Epithelial cell of proximal tubule (primary cell): Measurements from ENCODE around the gene FAM107B. TPM values are rescaled to one million over a fixed set of nuclear protein-coding genes. Genes with fewer than 3 reads are reported as not detected.

Experiments used
- DNase-seq: peaks from one replicate; pipeline ENCODE4 v3.0.0-alpha.2; 2011; ENCODE audit warnings: low read depth
- H3K4me3 ChIP-seq: 2 replicates; pipeline ENCODE4 v1.5.1; 2011; ENCODE audit warnings: low read depth, mild to moderate bottlenecking, low read length
- CTCF ChIP-seq: conservative IDR thresholded peaks from 2 replicates; pipeline ENCODE4 v1.5.1; 2012; ENCODE audit warnings: low read depth, mild to moderate bottlenecking, low read length
- total RNA-seq: library from RNA; depleted of rRNA; stranded (reverse); fragments of >200 nt; gene quantifications from 2 replicates; pipeline ENCODE4 v1.2.3, GENCODE V29; 2015

Gene FAM107B
- total RNA-seq, 1 donor from 2014 or later: 46.0 TPM

GRCh38 chr10:14513123-14513522 is 261.6 kb downstream of the FAM107B start:
- H3K4me3 ChIP-seq: no peak overlapping the region
- TF ChIP-seq CTCF: no peak
- no peak for DNase-seq

- H3K4me3 ChIP-seq: no peak overlapping the region
- no peak for TF ChIP-seq CTCF
- DNase-seq: no peak
Observed at GRCh38 chr10:14510346-14510745, 264.4 kb downstream of the FAM107B start.

GRCh38 chr10:14508725-14509124 is 266.0 kb downstream of the FAM107B start:
- no peak overlapping the region for H3K4me3 ChIP-seq
- no peak for TF ChIP-seq CTCF
- DNase-seq: no peak

- no peak for TF ChIP-seq CTCF
- no peak overlapping the region for H3K4me3 ChIP-seq
Observed at GRCh38 chr10:14507781-14508180, 266.9 kb downstream of the FAM107B start.

GRCh38 chr10:14507176-14507575 is 267.5 kb downstream of the FAM107B start:
- H3K4me3 ChIP-seq: no peak overlapping the region
- no peak for DNase-seq
- no peak for TF ChIP-seq CTCF

More at GRCh38 chr10:14507781-14508180, 266.9 kb downstream of the FAM107B start:
- no peak for DNase-seq

GRCh38 chr10:14502431-14502830 is 272.3 kb downstream of the FAM107B start:
- DNase-seq: no peak
- no peak for TF ChIP-seq CTCF

GRCh38 chr10:14500172-14500765 is 274.4 kb downstream of the FAM107B start:
- no peak for DNase-seq
- TF ChIP-seq CTCF: no peak

More at GRCh38 chr10:14502431-14502830, 272.3 kb downstream of the FAM107B start:
- H3K4me3 ChIP-seq: no peak overlapping the region

More at GRCh38 chr10:14500172-14500765, 274.4 kb downstream of the FAM107B start:
- H3K4me3 ChIP-seq: no peak overlapping the region
